ENCODE results near the gene CDON.

- TF ChIP-seq MYC (IDR thresholded peaks at IDR 0.05; ENCODE audit: low read depth, low read length) = no peak
- TF ChIP-seq MYC (CRISPR knock-in tag; IDR thresholded peaks at IDR 0.05; ENCODE audit: borderline replicate concordance, low read depth) = no peak
- no peak for TF ChIP-seq EP300 (IDR thresholded peaks at IDR 0.05; ENCODE audit: low read length)
These were observed 145.9 kb downstream of the CDON start for GRCh38 chr11:125916683-125917347.
